ENCODE data around the gene UBALD2. TPM values are rescaled to one million over a fixed set of nuclear protein-coding genes. Genes with fewer than 3 reads are reported as not detected.
"Not testable (repeated sequence)": the region's sequence is repeated elsewhere in the genome, so short reads cannot be mapped to it uniquely, and the experiment has no call there.

UBALD2 gene
- total RNA-seq, 2 donors from 2014 or later, result 36.0 to 46.0 TPM

GRCh38 chr17:76265624-76266243 lies 586 bp downstream of the UBALD2 start:
- peak overlapping the region; percentile 88 for H3K9ac ChIP-seq (ENCODE audit: extremely low read depth, low read length, poor library complexity, severe bottlenecking)
- H3K9me3 Mint-ChIP-seq, result no peaks in the 10 kb centered on the region
- H3K36me3 Mint-ChIP-seq (ENCODE audit: low read depth), result peaks cover 14% of the 10 kb centered on the region
- H3K27me3 ChIP-seq (ENCODE audit: control insufficient read depth, insufficient read depth, low read length, poor library complexity, severe bottlenecking), result no peaks in the 10 kb centered on the region
- 0% methylated on average over 76 of the region's 76 CpGs; no CpG with 5 or more reads in 1 of the 2 experiments for WGBS, 2 experiments (ENCODE audit: insufficient coverage in 1 of 2, insufficient read length in 1 of 2)
- peaks cover 18% of the 10 kb centered on the region for H3K36me3 ChIP-seq (ENCODE audit: control insufficient read depth, insufficient read depth, low read length)
- H3K4me1 Mint-ChIP-seq, result peaks cover 27% of the 10 kb centered on the region
- no peaks in the 10 kb centered on the region for H3K9me3 ChIP-seq (ENCODE audit: control insufficient read depth, low read length)
- peak; percentile 88 for DNase-seq
- H3K4me3 ChIP-seq (ENCODE audit: low read length), result peak overlapping the region; percentile 94
- H3K4me3 Mint-ChIP-seq, result peak overlapping the region; percentile 79
- no peaks in the 10 kb centered on the region for H3K27me3 Mint-ChIP-seq (ENCODE audit: insufficient read depth)
- peaks cover 22% of the 10 kb centered on the region for H3K4me1 ChIP-seq (ENCODE audit: control insufficient read depth, insufficient read depth, low read length)
- peak overlapping the region; percentile 66 for H3K27ac ChIP-seq (ENCODE audit: low read depth, low read length)
- TF ChIP-seq CTCF (conservative IDR thresholded peaks at IDR 0.05), result no peak
- H3K27ac Mint-ChIP-seq, result no peak overlapping the region

DNA sequence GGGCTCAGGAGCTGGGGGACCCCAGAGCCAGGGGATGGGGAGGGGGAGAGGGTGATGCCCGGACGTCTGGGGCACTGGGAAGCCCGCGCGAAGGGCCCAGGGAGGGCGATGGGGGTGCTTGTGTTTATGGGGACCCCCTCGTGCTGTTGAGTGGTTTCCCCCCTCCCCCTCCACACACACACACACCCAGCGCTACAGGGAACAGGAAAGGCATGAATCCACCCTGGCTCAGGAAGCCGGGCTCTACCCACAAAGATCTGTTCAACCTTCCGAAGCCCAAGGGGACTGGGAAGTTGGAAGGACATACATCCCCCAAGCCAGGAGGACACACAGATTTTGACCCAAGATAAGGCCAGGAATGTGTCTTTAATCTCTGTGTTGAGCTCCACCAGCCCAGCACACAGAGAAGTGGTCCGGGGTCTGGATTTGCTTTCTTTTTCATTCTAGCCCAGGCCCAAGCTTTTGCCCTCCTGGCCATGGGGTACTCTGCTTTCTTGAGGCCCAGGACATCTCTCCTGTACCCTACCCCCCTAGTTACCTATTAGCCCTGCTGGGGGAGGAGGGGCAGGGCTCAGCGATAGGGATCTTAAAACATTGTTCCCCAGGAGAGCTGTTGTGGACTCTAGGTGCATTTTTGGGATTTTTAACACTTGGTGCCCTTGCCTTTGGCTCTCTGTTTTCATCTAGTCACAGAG lies 1.2 kb downstream of the UBALD2 start:
- Mint-ChIP-seq H3K36me3 (ENCODE audit: low read depth) (peaks cover 14% of the 10 kb centered on the region), H3K9me3 (no peaks in the 10 kb centered on the region), H3K27ac (peak overlapping the region; percentile 91), H3K4me1 (peaks cover 30% of the 10 kb centered on the region), H3K27me3 (ENCODE audit: insufficient read depth) (no peaks in the 10 kb centered on the region), H3K4me3 (peak overlapping the region; percentile 79)
- peak overlapping the region; percentile 88 for H3K9ac ChIP-seq (ENCODE audit: extremely low read depth, low read length, poor library complexity, severe bottlenecking)
- no peak for TF ChIP-seq CTCF (conservative IDR thresholded peaks at IDR 0.05)
- peaks cover 22% of the 10 kb centered on the region for H3K4me1 ChIP-seq (ENCODE audit: control insufficient read depth, insufficient read depth, low read length)
- peaks cover 18% of the 10 kb centered on the region for H3K36me3 ChIP-seq (ENCODE audit: control insufficient read depth, insufficient read depth, low read length)
- peak overlapping the region; percentile 94 for H3K4me3 ChIP-seq (ENCODE audit: low read length)
- DNase-seq, result no peak
- peak overlapping the region; percentile 66 for H3K27ac ChIP-seq (ENCODE audit: low read depth, low read length)
- 16 to 33% methylated on average over 2 to 11 of the region's 12 CpGs for WGBS, 2 experiments (ENCODE audit: insufficient coverage in 1 of 2, insufficient read length in 1 of 2)
- H3K27me3 ChIP-seq (ENCODE audit: control insufficient read depth, insufficient read depth, low read length, poor library complexity, severe bottlenecking), result no peaks in the 10 kb centered on the region
- H3K9me3 ChIP-seq (ENCODE audit: control insufficient read depth, low read length), result no peaks in the 10 kb centered on the region

DNA sequence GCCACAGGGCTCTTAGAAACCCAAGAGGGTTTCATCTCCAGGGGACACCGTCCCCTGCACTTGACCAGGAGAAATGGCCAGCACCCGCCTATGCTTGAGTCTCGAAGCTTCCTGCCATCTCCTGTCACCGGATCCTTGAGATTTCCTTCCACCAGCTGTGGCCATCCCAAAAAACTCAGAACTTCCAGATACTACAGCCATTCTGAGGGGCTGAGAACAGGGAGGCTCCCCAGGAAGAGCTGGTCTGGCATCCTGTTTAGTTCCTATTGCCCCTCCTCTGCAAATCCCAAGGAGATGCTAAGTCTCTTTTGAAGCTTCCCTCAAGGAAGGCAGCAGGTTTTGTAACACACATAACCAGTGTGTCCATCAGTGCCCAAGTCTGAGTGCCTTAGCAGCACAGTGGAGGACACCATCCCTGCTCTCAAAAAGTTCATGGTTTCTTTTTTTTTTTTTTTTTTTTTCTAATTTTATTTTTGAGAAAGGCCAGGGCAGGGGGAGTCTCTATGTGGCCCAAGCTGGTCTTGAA lies 2.0 kb downstream of the UBALD2 start:
- Mint-ChIP-seq H3K36me3 (ENCODE audit: low read depth) (peaks cover 14% of the 10 kb centered on the region), H3K27me3 (ENCODE audit: insufficient read depth) (no peaks in the 10 kb centered on the region), H3K4me3 (peak overlapping the region; percentile 79), H3K9me3 (no peaks in the 10 kb centered on the region), H3K4me1 (peaks cover 30% of the 10 kb centered on the region), H3K27ac (peak overlapping the region; percentile 91)
- Histone ChIP-seq H3K36me3 (ENCODE audit: control insufficient read depth, insufficient read depth, low read length) (peaks cover 18% of the 10 kb centered on the region), H3K9me3 (ENCODE audit: control insufficient read depth, low read length) (no peaks in the 10 kb centered on the region), H3K4me3 (ENCODE audit: low read length) (peak overlapping the region; percentile 94), H3K9ac (ENCODE audit: extremely low read depth, low read length, poor library complexity, severe bottlenecking) (peak overlapping the region; percentile 88), H3K27ac (ENCODE audit: low read depth, low read length) (no peak overlapping the region), H3K27me3 (ENCODE audit: control insufficient read depth, insufficient read depth, low read length, poor library complexity, severe bottlenecking) (no peaks in the 10 kb centered on the region), H3K4me1 (ENCODE audit: control insufficient read depth, insufficient read depth, low read length) (peaks cover 19% of the 10 kb centered on the region)
- DNase-seq, result no peak
- TF ChIP-seq CTCF (conservative IDR thresholded peaks at IDR 0.05), result no peak
- WGBS, 2 experiments (ENCODE audit: insufficient coverage in 1 of 2, insufficient read length in 1 of 2), result 92 to 94% methylated on average over 4 of the region's 4 CpGs

DNA sequence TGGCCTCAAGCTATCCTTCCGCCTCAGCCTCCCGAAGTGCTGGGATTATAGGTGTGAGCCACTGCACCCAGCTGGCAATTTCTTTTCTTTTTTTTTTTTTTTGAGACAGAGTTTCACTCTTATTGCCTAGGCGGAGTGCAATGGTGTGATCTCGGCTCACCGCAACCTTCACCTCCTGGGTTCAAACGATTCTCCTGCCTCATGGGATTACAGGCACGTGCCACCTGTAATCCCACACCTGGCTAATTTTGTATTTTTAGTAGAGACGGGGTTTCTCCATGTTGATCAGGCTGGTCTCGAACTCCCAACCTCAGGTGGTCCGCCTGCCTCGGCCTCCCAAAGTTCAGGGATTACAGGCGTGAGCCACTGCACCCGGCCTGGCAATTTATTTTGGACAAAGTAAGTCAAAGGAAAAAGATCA lies 2.4 kb downstream of the UBALD2 start:
- not testable (repeated sequence) for H3K27me3 ChIP-seq (ENCODE audit: control insufficient read depth, insufficient read depth, low read length, poor library complexity, severe bottlenecking); DNase-seq; H3K9me3 Mint-ChIP-seq; H3K9me3 ChIP-seq (ENCODE audit: control insufficient read depth, low read length); H3K27me3 Mint-ChIP-seq (ENCODE audit: insufficient read depth); H3K9ac ChIP-seq (ENCODE audit: extremely low read depth, low read length, poor library complexity, severe bottlenecking)
- peak overlapping the region; percentile 47 for H3K27ac ChIP-seq (ENCODE audit: low read depth, low read length)
- 96% methylated on average over 10 to 13 of the region's 13 CpGs for WGBS, 2 experiments (ENCODE audit: insufficient coverage in 1 of 2, insufficient read length in 1 of 2)
- H3K4me1 ChIP-seq (ENCODE audit: control insufficient read depth, insufficient read depth, low read length), result peaks cover 19% of the 10 kb centered on the region
- H3K36me3 Mint-ChIP-seq (ENCODE audit: low read depth), result peaks cover 14% of the 10 kb centered on the region
- H3K36me3 ChIP-seq (ENCODE audit: control insufficient read depth, insufficient read depth, low read length), result peaks cover 18% of the 10 kb centered on the region
- H3K4me3 ChIP-seq (ENCODE audit: low read length), result peak overlapping the region; percentile 12
- peaks cover 28% of the 10 kb centered on the region for H3K4me1 Mint-ChIP-seq
- peak overlapping the region; percentile 37 for H3K4me3 Mint-ChIP-seq
- peak overlapping the region; percentile 78 for H3K27ac Mint-ChIP-seq

Measured in endodermal cell (in vitro differentiated cells).